A673 (cell line): ENCODE results near the gene UPK1B. TPM values are rescaled to one million over a fixed set of nuclear protein-coding genes. Genes with fewer than 3 reads are reported as not detected.
"Not testable (repeated sequence)": the region's sequence is repeated elsewhere in the genome, so short reads cannot be mapped to it uniquely, and the experiment has no call there.

Source experiments
- Bru-seq: library from RNA; stranded (reverse); fragments of 400-500 nt; gene quantifications from one replicate; lab custom pipeline; 2021; lab: Mats Ljungman, UMichigan
- BruChase-seq, 2 experiments: library from RNA; stranded (reverse); fragments of 400-500 nt; gene quantifications; one replicate each; lab custom pipeline; 2021; lab: Mats Ljungman, UMichigan
- BruUV-seq: library from RNA; stranded (reverse); fragments of 400-500 nt; replicated peaks from 2 replicates; lab custom pipeline; 2021; lab: Mats Ljungman, UMichigan
- CTCF ChIA-PET: fragments of 300-600 bp; sonication (Branson Sonifier 250); formaldehyde crosslinking; loops from one replicate; lab custom pipeline; 2022; ENCODE audit warnings: antibody characterized with exemption; lab: Charles Lee
- POLR2A ChIA-PET: fragments of 300-600 bp; sonication (Branson Sonifier 250); formaldehyde crosslinking; loops from one replicate; lab custom pipeline; 2022; ENCODE audit warnings: antibody characterized with exemption; ENCODE audit not compliant: low non-redundant PET; lab: Charles Lee
- DNase-seq: peaks from one replicate; pipeline ENCODE4 v3.0.0-alpha.2; 2015; ENCODE audit warnings: low spot score
- H3K27ac ChIP-seq: fragments of 200-600 bp; sonication (generic); 2 replicates; pipeline ENCODE4 v1.5.1; 2016; ENCODE audit warnings: mixed run types, low read depth, mild to moderate bottlenecking, mixed read lengths, antibody characterized with exemption, low read length; ENCODE audit not compliant: poor library complexity, severe bottlenecking
- H3K27me3 ChIP-seq: fragments of 200-600 bp; sonication (generic); replicated peaks from 2 replicates; pipeline ENCODE4 v1.6.1; 2017; ENCODE audit warnings: mixed run types, low read depth, mild to moderate bottlenecking, mixed read lengths, antibody characterized with exemption, low read length; ENCODE audit not compliant: insufficient read depth, poor library complexity
- H3K36me3 ChIP-seq: fragments of 200-600 bp; sonication (generic); 2 replicates; pipeline ENCODE4 v1.6.1; 2016; ENCODE audit warnings: mixed run types, mild to moderate bottlenecking, mixed read lengths, antibody characterized with exemption, low read length; ENCODE audit not compliant: insufficient read depth, poor library complexity, severe bottlenecking
- H3K4me1 ChIP-seq: fragments of 200-600 bp; sonication (generic); 2 replicates; pipeline ENCODE4 v1.6.1; 2017; ENCODE audit warnings: mixed run types, mild to moderate bottlenecking, mixed read lengths, antibody characterized with exemption, low read length; ENCODE audit not compliant: insufficient read depth, poor library complexity, severe bottlenecking
- H3K4me3 ChIP-seq: fragments of 200-600 bp; sonication (generic); 2 replicates; pipeline ENCODE4 v1.5.1; 2016; ENCODE audit warnings: low read depth, mixed run types, mild to moderate bottlenecking, mixed read lengths, low read length; ENCODE audit not compliant: poor library complexity, severe bottlenecking
- H3K9me3 ChIP-seq: fragments of 200-600 bp; sonication (generic); 2 replicates; pipeline ENCODE4 v1.6.1; 2016; ENCODE audit warnings: mixed run types, low read depth, mild to moderate bottlenecking, mixed read lengths, antibody characterized with exemption, low read length; ENCODE audit not compliant: poor library complexity, severe bottlenecking
- EZH2 ChIP-seq: fragments of 200-600 bp; sonication (generic); IDR thresholded peaks from 2 replicates; pipeline ENCODE4 v1.6.1; 2017; ENCODE audit warnings: borderline replicate concordance, low read depth, mild to moderate bottlenecking, mixed read lengths, antibody characterized with exemption, low read length; ENCODE audit not compliant: poor library complexity, severe bottlenecking
- intact Hi-C: fragments of 100-400 bp; cut with micrococcal nuclease; formaldehyde crosslinking; loops from one replicate; pipeline ENCODE4 v1.10.0; 2022; ENCODE audit not compliant: unreplicated experiment
- long read RNA-seq: library from polyadenylated mRNA; stranded (forward); transcript quantifications from one replicate; pipeline ENCODE4 v2.0.0, GENCODE V29; 2022
- total RNA-seq: library from RNA; stranded (reverse); gene quantifications from 2 replicates; pipeline ENCODE4 v1.2.3, GENCODE V29; 2021
- TF ChIP-seq, protein P1 (sequence below): fragments of 300-800, 200-600 bp; sonication (generic); conservative IDR thresholded peaks from 2 replicates; pipeline ENCODE4 v1.5.1; 2017; ENCODE audit warnings: low read depth, mild to moderate bottlenecking, antibody characterized with exemption, low read length, moderate library complexity, mixed read lengths

The UPK1B gene
- total RNA-seq, result not detected in 2 replicates
- not detected for Bru-seq, nascent RNA
- BruChase-seq, experiment 1, labeled RNA remaining after a 2-hour chase, result not detected
- BruChase-seq, experiment 2, labeled RNA remaining after a 6-hour chase, result not detected
- long read RNA-seq, result 0 reads

DNA sequence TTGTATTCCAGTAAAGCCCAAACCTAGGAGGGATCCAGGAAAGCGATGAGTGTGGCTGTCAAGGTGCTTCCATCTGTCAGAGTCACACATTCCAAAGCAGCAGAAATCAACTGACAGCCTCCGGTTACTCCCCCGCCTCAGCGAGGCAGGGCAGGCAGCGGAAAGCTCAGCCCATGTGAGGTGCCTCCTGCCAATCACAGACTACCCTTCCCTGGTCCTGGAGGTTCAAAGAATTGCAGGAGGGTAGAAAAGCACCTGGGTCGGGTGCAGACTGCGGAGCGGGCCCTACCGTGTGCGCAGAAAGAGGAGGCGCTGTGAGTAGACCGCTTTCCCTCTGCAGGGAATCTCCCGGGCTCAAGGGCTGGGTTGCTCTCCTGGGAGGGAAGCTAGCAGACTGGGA lies at the start of gene UPK1B:
TSS of gene UPK1B (plus strand) at position 274 of the 400 bp plus-strand sequence. CDS start 13,144 bp downstream, outside the sequence.
- no peak for DNase-seq
- BruUV-seq, result no TSS peak
- H3K27ac ChIP-seq, result no peak within 1 kb of the TSS
- ChIA-PET CTCF (no interaction called here), POLR2A (no interaction called here)
- TF ChIP-seq EZH2, result no peak
- TF ChIP-seq, protein P1, sequence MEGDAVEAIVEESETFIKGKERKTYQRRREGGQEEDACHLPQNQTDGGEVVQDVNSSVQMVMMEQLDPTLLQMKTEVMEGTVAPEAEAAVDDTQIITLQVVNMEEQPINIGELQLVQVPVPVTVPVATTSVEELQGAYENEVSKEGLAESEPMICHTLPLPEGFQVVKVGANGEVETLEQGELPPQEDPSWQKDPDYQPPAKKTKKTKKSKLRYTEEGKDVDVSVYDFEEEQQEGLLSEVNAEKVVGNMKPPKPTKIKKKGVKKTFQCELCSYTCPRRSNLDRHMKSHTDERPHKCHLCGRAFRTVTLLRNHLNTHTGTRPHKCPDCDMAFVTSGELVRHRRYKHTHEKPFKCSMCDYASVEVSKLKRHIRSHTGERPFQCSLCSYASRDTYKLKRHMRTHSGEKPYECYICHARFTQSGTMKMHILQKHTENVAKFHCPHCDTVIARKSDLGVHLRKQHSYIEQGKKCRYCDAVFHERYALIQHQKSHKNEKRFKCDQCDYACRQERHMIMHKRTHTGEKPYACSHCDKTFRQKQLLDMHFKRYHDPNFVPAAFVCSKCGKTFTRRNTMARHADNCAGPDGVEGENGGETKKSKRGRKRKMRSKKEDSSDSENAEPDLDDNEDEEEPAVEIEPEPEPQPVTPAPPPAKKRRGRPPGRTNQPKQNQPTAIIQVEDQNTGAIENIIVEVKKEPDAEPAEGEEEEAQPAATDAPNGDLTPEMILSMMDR, result no peak
- H3K36me3 ChIP-seq, result no peaks in the 10 kb centered on the region
- intact Hi-C loops, result no loop called here
- H3K4me3 ChIP-seq, result no peak within 1 kb of the TSS
- no peaks in the 10 kb centered on the region for H3K9me3 ChIP-seq
- H3K27me3 ChIP-seq, result peaks cover 13% of the 10 kb centered on the region
- H3K4me1 ChIP-seq, result no peaks in the 10 kb centered on the region

DNA sequence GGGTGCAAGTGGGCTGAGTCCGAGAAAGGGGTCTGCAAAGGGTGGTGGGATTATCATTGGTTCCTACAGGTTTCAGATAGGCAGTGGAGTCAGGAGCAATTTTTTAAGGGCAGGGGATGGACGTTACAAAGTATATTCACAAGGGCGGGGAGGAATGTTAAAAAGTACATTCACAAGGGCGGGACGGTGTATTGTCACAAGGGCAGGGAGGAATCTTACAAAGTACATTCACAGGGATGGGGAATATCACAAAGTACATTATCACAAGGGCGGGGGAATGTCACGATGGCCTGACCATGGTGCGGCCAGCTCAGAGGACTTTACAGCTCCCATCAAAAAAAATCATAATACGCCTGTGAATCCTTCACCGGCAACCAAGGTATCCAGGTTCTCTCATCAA lies 48.1 kb upstream of the UPK1B start:
- ChIA-PET CTCF (no interaction called here), POLR2A (no interaction called here)
- H3K36me3 ChIP-seq, result no peaks in the 10 kb centered on the region
- BruUV-seq, result no TSS peak
- TF ChIP-seq, protein P1, result no peak
- TF ChIP-seq EZH2, result no peak
- H3K4me3 ChIP-seq, result no peak overlapping the region
- DNase-seq, result no peak
- no peaks in the 10 kb centered on the region for H3K27me3 ChIP-seq
- no peak overlapping the region for H3K27ac ChIP-seq
- intact Hi-C loops, result no loop called here
- no peaks in the 10 kb centered on the region for H3K9me3 ChIP-seq
- no peaks in the 10 kb centered on the region for H3K4me1 ChIP-seq

DNA sequence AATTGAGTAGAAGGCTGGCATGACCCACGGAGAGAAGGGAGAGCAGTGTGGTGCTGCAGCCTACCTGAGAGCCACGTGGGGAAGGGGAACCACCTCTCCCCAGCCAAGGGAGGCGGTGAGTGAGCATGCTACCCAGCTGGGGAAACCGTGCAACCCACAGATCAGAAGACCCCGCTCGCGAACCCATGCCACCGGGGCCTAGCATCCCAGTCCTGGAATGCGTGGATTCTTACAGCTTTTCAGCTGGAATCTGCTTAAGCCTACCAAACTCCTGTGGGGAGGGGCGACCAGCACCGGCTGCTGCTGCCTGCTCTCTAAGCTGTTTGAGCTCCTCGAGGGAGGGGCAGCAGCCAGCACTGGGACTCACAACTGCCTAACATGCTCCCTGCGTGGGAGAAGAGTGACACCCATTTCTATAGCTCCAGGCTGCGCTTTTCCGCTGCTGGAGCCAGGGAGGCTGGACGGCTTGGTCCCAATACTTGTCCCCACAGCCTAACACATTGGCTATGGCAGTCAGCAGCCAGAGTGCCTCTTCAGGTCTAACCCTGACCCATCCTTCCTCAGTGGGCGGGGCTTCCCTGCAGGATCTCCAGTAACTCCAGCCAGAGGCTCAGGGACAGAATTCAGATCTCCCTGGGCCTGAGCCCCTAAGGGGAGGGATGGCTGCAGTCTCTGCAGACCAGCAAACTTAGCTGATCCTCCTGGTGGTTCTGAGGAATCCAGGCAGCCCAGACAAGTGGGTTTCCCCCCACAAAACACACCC lies 47.5 kb upstream of the UPK1B start:
- H3K36me3 ChIP-seq, result no peaks in the 10 kb centered on the region
- no peak for DNase-seq
- no peaks in the 10 kb centered on the region for H3K4me1 ChIP-seq
- ChIA-PET CTCF (no interaction called here), POLR2A (no interaction called here)
- H3K27ac ChIP-seq, result no peak overlapping the region
- H3K27me3 ChIP-seq, result no peaks in the 10 kb centered on the region
- H3K4me3 ChIP-seq, result no peak overlapping the region
- no peak for TF ChIP-seq EZH2
- intact Hi-C loops, result no loop called here
- no TSS peak for BruUV-seq
- H3K9me3 ChIP-seq, result no peaks in the 10 kb centered on the region

DNA sequence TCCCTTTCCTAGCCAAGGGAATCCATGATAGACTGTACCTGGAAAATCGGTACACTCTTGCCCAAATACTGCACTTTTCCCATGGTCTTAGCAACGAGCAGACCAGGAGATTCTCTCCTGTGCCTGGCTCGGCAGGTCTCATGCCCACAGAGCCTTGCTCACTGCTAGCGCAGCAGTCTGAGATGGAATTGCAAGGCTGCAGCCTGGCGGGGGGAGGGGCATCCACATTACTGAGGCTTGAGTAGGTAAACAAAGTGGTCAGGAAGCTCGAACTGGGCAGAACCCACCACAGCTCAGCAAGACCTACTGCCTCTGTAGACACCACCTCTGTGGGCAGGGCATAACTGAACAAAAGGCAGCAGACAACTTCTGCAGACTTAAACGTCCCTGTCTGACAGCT lies 43.1 kb upstream of the UPK1B start:
- intact Hi-C loops, H3K4me3 ChIP-seq, H3K27me3 ChIP-seq, H3K4me1 ChIP-seq, H3K9me3 ChIP-seq, CTCF ChIA-PET, POLR2A ChIA-PET, BruUV-seq, DNase-seq, H3K27ac ChIP-seq, H3K36me3 ChIP-seq: not testable (repeated sequence)

DNA sequence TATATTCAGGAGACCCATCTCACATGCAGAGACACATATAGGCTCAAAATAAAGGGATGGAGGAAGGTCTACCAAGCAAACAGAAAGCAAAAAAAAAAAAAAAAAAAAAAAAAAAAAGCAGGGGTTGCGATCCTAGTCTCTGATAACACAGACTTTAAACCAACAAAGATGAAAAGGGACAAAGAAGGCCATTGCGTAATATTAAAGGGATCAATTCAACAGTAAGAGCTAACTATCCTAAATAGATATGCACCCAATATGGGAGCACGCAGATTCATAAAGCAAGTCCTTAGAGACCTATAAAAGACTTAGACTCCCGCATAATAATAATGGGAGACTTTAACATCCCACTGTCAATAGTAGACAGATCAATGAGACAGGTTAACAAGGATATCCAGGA lies 41.1 kb upstream of the UPK1B start:
- H3K27ac ChIP-seq, POLR2A ChIA-PET, H3K9me3 ChIP-seq, H3K27me3 ChIP-seq, H3K4me1 ChIP-seq, H3K4me3 ChIP-seq, intact Hi-C loops, DNase-seq, CTCF ChIA-PET, BruUV-seq, H3K36me3 ChIP-seq: not testable (repeated sequence)

DNA sequence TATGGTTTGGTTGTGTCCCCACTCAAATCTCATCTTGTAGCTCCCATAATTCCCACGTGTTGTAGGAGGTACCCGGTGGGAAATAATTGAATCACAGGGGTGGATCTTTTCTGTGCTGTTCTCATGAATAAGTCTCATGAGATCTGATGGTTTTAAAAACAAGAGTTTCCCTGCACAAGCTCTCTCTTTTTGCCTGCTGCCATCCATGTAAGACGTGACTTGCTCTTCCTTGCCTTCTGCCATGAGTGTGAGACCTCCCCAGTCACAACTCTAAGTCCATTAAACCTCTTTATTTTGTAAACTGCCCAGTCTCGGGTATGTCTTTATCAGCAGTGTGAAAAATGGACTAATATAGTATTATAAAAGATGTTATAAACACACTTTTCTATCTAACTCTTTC lies 34.0 kb upstream of the UPK1B start:
- DNase-seq, H3K9me3 ChIP-seq, H3K4me3 ChIP-seq, H3K27me3 ChIP-seq, H3K4me1 ChIP-seq, H3K36me3 ChIP-seq, H3K27ac ChIP-seq, intact Hi-C loops, CTCF ChIA-PET, BruUV-seq, POLR2A ChIA-PET: not testable (repeated sequence)
